NOMO-1 (cell line): ENCODE data around the gene AHR.
"Not testable (repeated sequence)": the region's sequence is repeated elsewhere in the genome, so short reads cannot be mapped to it uniquely, and the experiment has no call there.

Experiments
- DNase-seq, 2 experiments: peaks; one replicate each; lab custom pipeline; 2025; ENCODE audit not compliant: unreplicated experiment in 2 of 2; lab: John Stamatoyannopoulos, UW

AHR gene

DNA sequence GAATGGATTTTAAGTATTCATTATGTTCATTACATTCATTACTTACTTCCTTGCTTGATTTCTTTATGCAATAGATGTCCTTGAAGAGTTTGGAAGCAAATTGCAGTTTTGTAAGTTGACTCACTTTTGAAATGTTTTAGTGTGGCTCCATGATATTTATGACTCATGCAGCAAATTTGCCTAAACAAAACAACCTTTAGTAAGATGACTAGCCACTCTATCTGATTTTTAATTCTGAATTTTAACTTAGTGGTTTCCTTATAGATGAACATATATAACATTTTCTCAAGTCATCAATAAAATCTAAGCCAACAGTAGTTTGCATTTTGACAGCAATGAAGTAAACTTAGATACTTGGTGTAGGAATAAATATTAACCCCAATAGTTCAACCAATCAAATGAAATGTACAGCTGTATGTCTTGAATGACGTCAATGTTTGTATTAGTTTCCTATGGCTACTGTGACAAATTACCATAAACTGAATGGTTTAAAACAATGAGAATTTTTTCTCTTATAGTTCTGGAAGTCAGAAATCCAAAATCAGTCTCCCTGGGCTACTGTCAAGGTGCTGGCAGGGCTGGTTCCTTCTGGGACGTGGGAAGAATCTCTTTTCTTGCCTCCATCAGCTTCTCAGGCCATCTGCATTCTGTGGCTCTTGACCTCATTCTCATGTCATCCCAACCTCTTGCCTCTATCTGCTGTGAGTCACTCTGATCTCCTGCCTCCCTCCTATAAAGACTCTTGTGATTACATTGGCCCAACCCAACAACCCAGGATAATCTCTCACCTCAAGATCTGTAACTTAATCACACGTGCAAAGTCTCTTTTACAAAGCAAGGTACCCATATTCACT is 73.4 kb downstream of the AHR start:
- peak in 1 of 2 experiments; percentile 20 for DNase-seq

- DNase-seq = no peak
Observed at GRCh38 chr7:17374157-17374556, 75.7 kb downstream of the AHR start.

GRCh38 chr7:17374654-17375053 is 76.2 kb downstream of the AHR start:
- no peak for DNase-seq

GRCh38 chr7:17376595-17376994 is 78.1 kb downstream of the AHR start:
- no peak for DNase-seq

- DNase-seq = no peak
Observed at GRCh38 chr7:17380736-17381662, 82.5 kb downstream of the AHR start.

GRCh38 chr7:17382408-17383354 is 84.2 kb downstream of the AHR start:
- not testable (repeated sequence) for DNase-seq

- no peak for DNase-seq
Observed at GRCh38 chr7:17384400-17384799, 85.9 kb downstream of the AHR start.

DNA sequence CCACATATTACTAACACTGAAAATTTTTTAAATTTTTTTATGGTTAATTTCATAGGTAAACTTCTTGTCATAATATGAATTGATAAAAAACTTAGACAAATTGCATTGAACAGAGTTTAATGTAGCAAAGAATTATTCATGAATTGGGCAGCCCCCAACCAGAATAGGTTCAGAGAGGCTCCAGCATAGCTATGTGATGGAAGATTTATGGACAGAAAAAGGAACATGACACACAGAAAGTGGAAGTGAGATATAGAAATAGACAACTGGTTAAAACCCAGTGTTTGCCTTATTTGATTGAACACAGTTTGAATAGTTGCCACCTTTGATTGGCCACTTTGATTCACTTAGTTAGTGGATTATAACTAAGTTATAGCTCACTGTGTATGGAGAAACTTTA is 87.2 kb downstream of the AHR start:
- peak in 1 of 2 experiments; percentile 46 for DNase-seq

- no peak for DNase-seq
Observed at GRCh38 chr7:17390392-17390791, 91.9 kb downstream of the AHR start.

GRCh38 chr7:17391366-17391765 is 92.9 kb downstream of the AHR start:
- DNase-seq = no peak

DNA sequence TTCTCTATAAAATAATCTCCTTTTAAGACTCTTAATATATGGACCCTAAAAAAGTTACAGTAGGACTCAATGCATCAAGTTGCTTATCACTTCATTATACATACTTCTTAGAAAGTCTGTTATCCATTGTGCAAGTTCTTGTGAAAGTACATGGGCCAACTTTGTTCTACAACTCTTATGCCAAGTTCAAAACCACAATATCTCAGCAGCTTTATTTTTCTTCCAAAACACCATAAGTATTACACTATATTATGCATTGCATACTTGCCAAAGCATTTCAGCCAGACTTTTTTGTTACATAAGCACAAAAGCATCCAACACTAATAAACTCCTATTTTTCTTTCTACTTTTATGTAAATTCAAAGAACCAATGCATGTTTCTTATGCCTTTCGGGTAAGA is 94.4 kb downstream of the AHR start:
- DNase-seq = peak in 1 of 2 experiments; percentile 13

GRCh38 chr7:17394563-17394962 is 96.1 kb downstream of the AHR start:
- DNase-seq = not testable (repeated sequence)
